DOHH2 (cell line): ENCODE data around the gene SEC14L2.

Experiments used
- H3F3A ChIP-seq: fragments of 200-600 bp; sonication (generic), shearing (Covaris generic); 2 replicates; pipeline ENCODE4 v1.6.0; 2016; ENCODE audit warnings: antibody characterized with exemption, mild to moderate bottlenecking; ENCODE audit not compliant: control insufficient read depth, insufficient read depth
- H3K27ac ChIP-seq: fragments of 200-600 bp; sonication (generic); 2 replicates; pipeline ENCODE4 v1.5.1; 2014; ENCODE audit warnings: low read depth, mild to moderate bottlenecking, low read length, moderate library complexity
- H3K27me3 ChIP-seq: fragments of 200-600 bp; sonication (generic); 2 replicates; pipeline ENCODE4 v1.6.1; 2014; ENCODE audit warnings: mild to moderate bottlenecking, low read length, mixed read lengths; ENCODE audit not compliant: control insufficient read depth
- H3K36me3 ChIP-seq: fragments of 200-600 bp; sonication (generic); 2 replicates; pipeline ENCODE4 v1.6.1; 2014; ENCODE audit warnings: mild to moderate bottlenecking, low read length, moderate library complexity, mixed read lengths; ENCODE audit not compliant: control insufficient read depth
- H3K4me1 ChIP-seq: fragments of 200-600 bp; sonication (generic); 2 replicates; pipeline ENCODE4 v1.6.1; 2014; ENCODE audit warnings: mild to moderate bottlenecking, low read length, mixed read lengths; ENCODE audit not compliant: control insufficient read depth
- H3K4me2 ChIP-seq: fragments of 200-600 bp; sonication (generic); 2 replicates; pipeline ENCODE4 v1.6.0; 2014; ENCODE audit warnings: mild to moderate bottlenecking, low read length, moderate library complexity
- H3K4me3 ChIP-seq: fragments of 200-600 bp; sonication (generic); 2 replicates; pipeline ENCODE4 v1.5.1; 2014; ENCODE audit warnings: mild to moderate bottlenecking, low read length, mixed read lengths
- H3K79me2 ChIP-seq: fragments of 200-600 bp; sonication (generic); 2 replicates; pipeline ENCODE4 v1.6.1; 2014; ENCODE audit warnings: mild to moderate bottlenecking, low read length, mixed read lengths; ENCODE audit not compliant: control insufficient read depth
- H3K9me2 ChIP-seq: fragments of 200-600 bp; sonication (generic); replicated peaks from 2 replicates; pipeline ENCODE4 v1.6.1; 2014; ENCODE audit warnings: mild to moderate bottlenecking, low read length, mixed read lengths; ENCODE audit not compliant: control insufficient read depth
- H3K9me3 ChIP-seq: fragments of 200-600 bp; sonication (generic); 2 replicates; pipeline ENCODE4 v1.6.1; 2014; ENCODE audit warnings: antibody characterized with exemption, low read length, mixed read lengths; ENCODE audit not compliant: control insufficient read depth, insufficient read depth
- H4K20me1 ChIP-seq: fragments of 200-600 bp; sonication (generic); 2 replicates; pipeline ENCODE4 v1.6.0; 2014; ENCODE audit warnings: low read depth, mild to moderate bottlenecking, antibody characterized with exemption, low read length, moderate library complexity; ENCODE audit not compliant: control insufficient read depth, insufficient read depth
- EZH2phosphoT487 ChIP-seq: fragments of 200-600 bp; sonication (generic); IDR thresholded peaks from 2 replicates; pipeline ENCODE4 v1.6.1; 2017; ENCODE audit warnings: borderline replicate concordance, mild to moderate bottlenecking, antibody characterized with exemption, low read length, moderate library complexity, mixed read lengths
- TF ChIP-seq, protein P1 (sequence below): fragments of 200-600 bp; sonication (generic); IDR thresholded peaks from one replicate; pipeline ENCODE4 v1.5.1; 2014; ENCODE audit warnings: antibody characterized with exemption, mild to moderate bottlenecking, low read depth, low read length; ENCODE audit not compliant: poor library complexity, severe bottlenecking

The SEC14L2 gene

DNA sequence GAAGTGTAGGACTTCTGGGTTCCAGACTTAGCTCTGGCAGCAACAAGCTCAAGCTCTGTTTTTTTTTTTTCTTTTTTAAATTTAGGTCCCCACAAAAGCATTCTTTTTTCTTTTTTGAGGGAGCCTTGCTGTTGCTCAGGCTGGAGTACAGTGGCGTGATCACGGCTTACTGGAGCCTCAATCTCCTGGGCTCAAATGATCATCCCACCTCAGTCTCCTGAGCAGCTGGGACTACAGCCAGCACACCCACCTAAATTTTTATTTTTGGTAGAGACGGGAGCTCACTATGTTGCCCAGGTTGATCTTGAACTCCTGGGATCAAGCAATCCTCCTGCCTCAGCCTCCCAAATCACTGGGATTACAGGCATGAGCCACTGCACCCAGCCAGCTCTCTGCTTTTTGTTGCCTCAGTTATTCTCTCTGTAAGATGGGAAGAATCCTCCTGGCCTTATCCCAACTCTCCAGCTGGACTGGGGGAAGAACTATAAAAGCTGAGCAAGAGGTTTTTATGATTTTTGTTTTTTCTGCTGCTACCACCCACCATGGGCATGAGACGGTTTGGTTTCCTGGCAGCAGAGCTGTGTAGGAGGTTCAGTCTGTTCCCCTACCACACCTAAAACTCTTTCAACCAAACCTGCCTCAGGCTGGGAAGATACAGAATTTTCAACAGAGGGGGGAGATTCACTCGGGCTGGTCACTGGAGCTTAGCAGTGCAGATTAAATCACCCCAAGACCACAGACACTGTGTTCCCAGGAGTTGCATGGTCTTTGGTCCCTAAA is 17.1 kb downstream of the SEC14L2 start:
- Histone ChIP-seq H3K4me2 (no peak overlapping the region), H3K27me3 (no peaks in the 10 kb centered on the region), H3F3A (no peaks in the 10 kb centered on the region), H3K4me3 (no peak overlapping the region), H3K9me2 (no peaks in the 10 kb centered on the region), H3K79me2 (no peaks in the 10 kb centered on the region), H3K4me1 (no peaks in the 10 kb centered on the region), H3K27ac (no peak overlapping the region), H3K9me3 (no peaks in the 10 kb centered on the region), H4K20me1 (no peaks in the 10 kb centered on the region), H3K36me3 (peaks cover 37% of the 10 kb centered on the region)
- TF ChIP-seq, protein P1, sequence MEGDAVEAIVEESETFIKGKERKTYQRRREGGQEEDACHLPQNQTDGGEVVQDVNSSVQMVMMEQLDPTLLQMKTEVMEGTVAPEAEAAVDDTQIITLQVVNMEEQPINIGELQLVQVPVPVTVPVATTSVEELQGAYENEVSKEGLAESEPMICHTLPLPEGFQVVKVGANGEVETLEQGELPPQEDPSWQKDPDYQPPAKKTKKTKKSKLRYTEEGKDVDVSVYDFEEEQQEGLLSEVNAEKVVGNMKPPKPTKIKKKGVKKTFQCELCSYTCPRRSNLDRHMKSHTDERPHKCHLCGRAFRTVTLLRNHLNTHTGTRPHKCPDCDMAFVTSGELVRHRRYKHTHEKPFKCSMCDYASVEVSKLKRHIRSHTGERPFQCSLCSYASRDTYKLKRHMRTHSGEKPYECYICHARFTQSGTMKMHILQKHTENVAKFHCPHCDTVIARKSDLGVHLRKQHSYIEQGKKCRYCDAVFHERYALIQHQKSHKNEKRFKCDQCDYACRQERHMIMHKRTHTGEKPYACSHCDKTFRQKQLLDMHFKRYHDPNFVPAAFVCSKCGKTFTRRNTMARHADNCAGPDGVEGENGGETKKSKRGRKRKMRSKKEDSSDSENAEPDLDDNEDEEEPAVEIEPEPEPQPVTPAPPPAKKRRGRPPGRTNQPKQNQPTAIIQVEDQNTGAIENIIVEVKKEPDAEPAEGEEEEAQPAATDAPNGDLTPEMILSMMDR: no peak
- no peak for TF ChIP-seq EZH2phosphoT487

DNA sequence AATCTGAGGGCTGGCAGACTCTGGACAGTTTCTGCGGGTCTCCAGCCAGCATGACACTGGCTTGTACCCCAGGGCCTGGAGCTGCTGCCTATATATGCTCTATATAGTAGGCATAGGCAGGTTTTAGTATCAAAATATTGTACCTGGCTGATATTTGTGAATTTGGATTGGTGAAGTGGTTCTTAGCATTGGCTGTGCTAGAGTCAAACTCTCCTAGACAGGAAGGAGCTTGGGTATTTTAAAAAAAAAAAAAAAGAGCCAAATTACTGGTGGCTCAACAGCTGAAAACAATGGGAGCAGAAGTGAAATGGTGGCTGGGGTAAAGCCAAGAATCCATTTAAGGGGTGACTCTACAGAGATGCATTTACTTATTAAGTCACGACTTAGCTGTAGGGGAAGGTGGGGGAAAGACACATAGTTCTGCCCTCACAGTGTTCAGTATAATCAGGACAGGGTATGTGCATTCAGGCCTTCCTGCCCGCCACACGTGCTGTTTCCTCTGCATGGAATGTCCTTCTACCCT is 17.8 kb downstream of the SEC14L2 start:
- H3K4me2 ChIP-seq: no peak overlapping the region
- TF ChIP-seq, protein P1: no peak
- no peak for TF ChIP-seq EZH2phosphoT487
- H3F3A ChIP-seq: no peaks in the 10 kb centered on the region
- no peaks in the 10 kb centered on the region for H3K4me1 ChIP-seq
- H3K27ac ChIP-seq: no peak overlapping the region
- H3K9me2 ChIP-seq: no peaks in the 10 kb centered on the region
- no peaks in the 10 kb centered on the region for H4K20me1 ChIP-seq
- H3K36me3 ChIP-seq: peaks cover 40% of the 10 kb centered on the region
- no peaks in the 10 kb centered on the region for H3K9me3 ChIP-seq
- H3K79me2 ChIP-seq: no peaks in the 10 kb centered on the region
- H3K4me3 ChIP-seq: no peak overlapping the region
- no peaks in the 10 kb centered on the region for H3K27me3 ChIP-seq

DNA sequence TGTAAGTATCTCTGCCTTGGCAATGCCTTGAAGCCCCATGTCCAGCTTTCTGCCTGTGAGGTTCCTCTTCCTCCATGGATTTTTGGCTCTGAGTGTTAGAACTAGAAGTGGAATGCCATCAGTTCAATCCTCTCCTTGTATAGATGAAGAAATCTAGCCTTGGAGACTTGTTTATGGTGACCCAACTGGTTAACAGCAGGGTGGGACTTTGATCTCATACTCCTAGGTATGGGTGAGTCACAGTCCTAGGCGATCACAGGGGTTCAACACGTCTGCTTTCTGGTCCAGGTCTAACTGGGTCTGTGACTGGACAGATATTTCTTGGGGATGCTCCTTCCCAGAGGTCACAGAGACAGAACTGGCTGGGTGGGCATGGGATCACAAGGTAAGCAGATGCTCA is 19.6 kb downstream of the SEC14L2 start:
- Histone ChIP-seq H3K9me3 (no peaks in the 10 kb centered on the region), H3F3A (no peaks in the 10 kb centered on the region), H3K27me3 (no peaks in the 10 kb centered on the region), H3K4me2 (no peak overlapping the region), H3K79me2 (peaks cover 1% of the 10 kb centered on the region), H3K4me1 (peaks cover 1% of the 10 kb centered on the region), H3K27ac (no peak overlapping the region), H3K36me3 (peaks cover 53% of the 10 kb centered on the region), H3K4me3 (no peak overlapping the region), H3K9me2 (no peaks in the 10 kb centered on the region), H4K20me1 (no peaks in the 10 kb centered on the region)
- TF ChIP-seq, protein P1: no peak
- no peak for TF ChIP-seq EZH2phosphoT487
